PC-3 (cell line): Measurements from ENCODE around the gene HHIPL1.

Experiments used
- EZH2phosphoT487 ChIP-seq: fragments of 300-600 bp; sonication (generic); IDR thresholded peaks from 2 replicates; pipeline ENCODE4 v1.6.1; 2018; ENCODE audit warnings: mild to moderate bottlenecking, antibody characterized with exemption, low read length, borderline replicate concordance
- TF ChIP-seq, protein P1 (sequence below): fragments of 300-600 bp; sonication (generic); conservative IDR thresholded peaks from 2 replicates; pipeline ENCODE4 v1.5.1; 2017; ENCODE audit warnings: antibody characterized with exemption, low read depth, mild to moderate bottlenecking, low read length

- TF ChIP-seq, protein P1, sequence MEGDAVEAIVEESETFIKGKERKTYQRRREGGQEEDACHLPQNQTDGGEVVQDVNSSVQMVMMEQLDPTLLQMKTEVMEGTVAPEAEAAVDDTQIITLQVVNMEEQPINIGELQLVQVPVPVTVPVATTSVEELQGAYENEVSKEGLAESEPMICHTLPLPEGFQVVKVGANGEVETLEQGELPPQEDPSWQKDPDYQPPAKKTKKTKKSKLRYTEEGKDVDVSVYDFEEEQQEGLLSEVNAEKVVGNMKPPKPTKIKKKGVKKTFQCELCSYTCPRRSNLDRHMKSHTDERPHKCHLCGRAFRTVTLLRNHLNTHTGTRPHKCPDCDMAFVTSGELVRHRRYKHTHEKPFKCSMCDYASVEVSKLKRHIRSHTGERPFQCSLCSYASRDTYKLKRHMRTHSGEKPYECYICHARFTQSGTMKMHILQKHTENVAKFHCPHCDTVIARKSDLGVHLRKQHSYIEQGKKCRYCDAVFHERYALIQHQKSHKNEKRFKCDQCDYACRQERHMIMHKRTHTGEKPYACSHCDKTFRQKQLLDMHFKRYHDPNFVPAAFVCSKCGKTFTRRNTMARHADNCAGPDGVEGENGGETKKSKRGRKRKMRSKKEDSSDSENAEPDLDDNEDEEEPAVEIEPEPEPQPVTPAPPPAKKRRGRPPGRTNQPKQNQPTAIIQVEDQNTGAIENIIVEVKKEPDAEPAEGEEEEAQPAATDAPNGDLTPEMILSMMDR: no peak
- no peak for TF ChIP-seq EZH2phosphoT487
Observed at GRCh38 chr14:99635116-99635515, 9.8 kb upstream of the HHIPL1 start.
